ENCODE results near the gene FRMD4A.

Gene FRMD4A

GRCh38 chr10:13630231-13630630 lies 700.5 kb downstream of the FRMD4A start:
- no peak for DNase-seq (ENCODE audit: extremely low read depth, low read depth)
- no peak for TF ChIP-seq CTCF (IDR thresholded peaks at IDR 0.05; ENCODE audit: low read depth, low read length)

GRCh38 chr10:13629116-13629515 lies 701.6 kb downstream of the FRMD4A start:
- no peak for DNase-seq (ENCODE audit: extremely low read depth, low read depth)
- TF ChIP-seq CTCF (IDR thresholded peaks at IDR 0.05; ENCODE audit: low read depth, low read length): no peak

GRCh38 chr10:13628661-13629060 lies 702.1 kb downstream of the FRMD4A start:
- no peak for DNase-seq (ENCODE audit: extremely low read depth, low read depth)
- no peak for TF ChIP-seq CTCF (IDR thresholded peaks at IDR 0.05; ENCODE audit: low read depth, low read length)

GRCh38 chr10:13627459-13628310 lies 703.0 kb downstream of the FRMD4A start:
- TF ChIP-seq CTCF (IDR thresholded peaks at IDR 0.05; ENCODE audit: low read depth, low read length): no peak
- DNase-seq (ENCODE audit: extremely low read depth, low read depth): no peak

- DNase-seq (ENCODE audit: extremely low read depth, low read depth): no peak
- no peak for TF ChIP-seq CTCF (IDR thresholded peaks at IDR 0.05; ENCODE audit: low read depth, low read length)
Observed at GRCh38 chr10:13624630-13625029, 706.1 kb downstream of the FRMD4A start.

- no peak for TF ChIP-seq CTCF (IDR thresholded peaks at IDR 0.05; ENCODE audit: low read depth, low read length)
- DNase-seq (ENCODE audit: extremely low read depth, low read depth): no peak
Observed at GRCh38 chr10:13621931-13622330, 708.8 kb downstream of the FRMD4A start.

GRCh38 chr10:13617116-13617515 lies 713.6 kb downstream of the FRMD4A start:
- DNase-seq (ENCODE audit: extremely low read depth, low read depth): no peak
- TF ChIP-seq CTCF (IDR thresholded peaks at IDR 0.05; ENCODE audit: low read depth, low read length): no peak

Measured in AG09319 (cell line).